Measurements from ENCODE around the gene CNKSR3.

CNKSR3 gene

DNA sequence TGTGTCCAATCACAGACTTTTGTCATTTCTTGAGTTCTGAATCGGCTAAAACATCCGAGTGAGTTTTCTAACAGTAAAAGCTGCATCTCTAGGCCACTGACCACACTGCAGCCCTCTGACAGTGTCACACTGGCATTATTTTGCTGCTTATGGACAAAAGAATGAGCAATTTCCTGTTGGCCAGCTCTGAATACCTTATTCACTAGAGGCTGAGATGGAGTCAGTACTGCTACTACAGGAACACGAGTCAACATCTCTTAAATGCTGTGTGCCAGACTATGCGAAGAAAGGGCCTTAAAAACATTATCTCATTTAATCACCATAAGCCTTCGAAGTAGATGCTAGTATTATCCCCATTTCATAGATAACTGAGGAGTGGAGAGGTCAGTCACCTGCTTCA lies 111.4 kb downstream of the CNKSR3 start:
- FAIRE-seq (no peak), DNase-seq (ENCODE audit: insufficient read length, low spot score) (no peak)
- TF ChIP-seq, protein P1, sequence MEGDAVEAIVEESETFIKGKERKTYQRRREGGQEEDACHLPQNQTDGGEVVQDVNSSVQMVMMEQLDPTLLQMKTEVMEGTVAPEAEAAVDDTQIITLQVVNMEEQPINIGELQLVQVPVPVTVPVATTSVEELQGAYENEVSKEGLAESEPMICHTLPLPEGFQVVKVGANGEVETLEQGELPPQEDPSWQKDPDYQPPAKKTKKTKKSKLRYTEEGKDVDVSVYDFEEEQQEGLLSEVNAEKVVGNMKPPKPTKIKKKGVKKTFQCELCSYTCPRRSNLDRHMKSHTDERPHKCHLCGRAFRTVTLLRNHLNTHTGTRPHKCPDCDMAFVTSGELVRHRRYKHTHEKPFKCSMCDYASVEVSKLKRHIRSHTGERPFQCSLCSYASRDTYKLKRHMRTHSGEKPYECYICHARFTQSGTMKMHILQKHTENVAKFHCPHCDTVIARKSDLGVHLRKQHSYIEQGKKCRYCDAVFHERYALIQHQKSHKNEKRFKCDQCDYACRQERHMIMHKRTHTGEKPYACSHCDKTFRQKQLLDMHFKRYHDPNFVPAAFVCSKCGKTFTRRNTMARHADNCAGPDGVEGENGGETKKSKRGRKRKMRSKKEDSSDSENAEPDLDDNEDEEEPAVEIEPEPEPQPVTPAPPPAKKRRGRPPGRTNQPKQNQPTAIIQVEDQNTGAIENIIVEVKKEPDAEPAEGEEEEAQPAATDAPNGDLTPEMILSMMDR (IDR thresholded peaks at IDR 0.05; ENCODE audit: insufficient read depth, missing control alignments) = no peak

DNA sequence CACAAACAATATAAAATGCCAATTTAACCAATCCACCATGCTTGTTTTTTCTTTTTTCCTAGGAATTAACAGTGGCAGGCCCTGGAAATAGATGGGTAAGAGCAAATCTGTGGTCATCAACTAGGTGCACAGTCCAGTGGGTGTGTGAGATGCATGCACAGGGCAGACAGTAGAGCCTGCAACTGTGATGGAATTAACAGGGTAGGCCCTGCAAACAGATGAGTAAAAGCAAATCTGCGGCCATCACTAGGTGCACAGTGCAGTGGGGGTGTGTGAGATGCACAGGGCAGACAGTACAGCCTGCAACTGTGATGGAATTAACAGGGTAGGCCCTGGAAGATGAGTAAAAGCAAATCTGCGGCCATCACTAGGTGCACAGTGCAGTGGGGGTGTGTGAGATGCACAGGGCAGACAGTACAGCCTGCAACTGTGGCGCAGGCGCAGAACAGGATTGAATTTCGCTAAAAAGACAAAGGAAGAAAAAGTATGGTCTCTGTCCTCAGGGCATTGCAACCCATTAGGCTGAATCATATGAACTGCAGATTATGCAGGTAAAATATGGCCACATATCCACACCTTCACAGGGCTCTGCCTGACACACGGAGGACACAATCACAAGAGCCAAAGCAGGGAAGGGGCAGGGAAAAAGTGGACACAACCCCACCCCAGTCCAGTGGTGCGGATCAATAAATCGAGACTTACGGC lies 112.8 kb downstream of the CNKSR3 start:
- TF ChIP-seq, protein P1 (IDR thresholded peaks at IDR 0.05; ENCODE audit: insufficient read depth, missing control alignments) = no peak
- FAIRE-seq (no peak), DNase-seq (ENCODE audit: insufficient read length, low spot score) (no peak)

DNA sequence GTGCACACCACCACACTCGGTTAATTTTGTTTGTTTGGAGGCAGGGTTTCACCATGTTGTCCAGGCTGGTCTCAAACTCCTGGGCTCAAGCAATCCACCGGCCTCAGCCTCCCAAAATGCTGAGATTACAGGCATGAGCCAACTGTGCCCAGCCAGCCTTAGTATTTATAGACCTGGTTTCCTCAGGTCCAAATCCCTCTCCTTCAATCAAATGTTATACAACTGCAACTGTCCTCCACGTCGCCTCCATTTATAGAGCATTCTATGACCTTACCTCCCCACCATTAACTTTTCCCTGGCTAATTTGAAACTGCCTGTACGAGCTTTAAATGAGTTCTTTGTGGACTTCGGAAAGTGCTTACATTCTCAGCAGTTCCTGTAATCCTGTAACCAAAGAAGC lies 114.6 kb downstream of the CNKSR3 start:
- TF ChIP-seq, protein P1 (IDR thresholded peaks at IDR 0.05; ENCODE audit: insufficient read depth, missing control alignments) = no peak
- DNase-seq (ENCODE audit: insufficient read length, low spot score) = no peak
- FAIRE-seq = no peak

DNA sequence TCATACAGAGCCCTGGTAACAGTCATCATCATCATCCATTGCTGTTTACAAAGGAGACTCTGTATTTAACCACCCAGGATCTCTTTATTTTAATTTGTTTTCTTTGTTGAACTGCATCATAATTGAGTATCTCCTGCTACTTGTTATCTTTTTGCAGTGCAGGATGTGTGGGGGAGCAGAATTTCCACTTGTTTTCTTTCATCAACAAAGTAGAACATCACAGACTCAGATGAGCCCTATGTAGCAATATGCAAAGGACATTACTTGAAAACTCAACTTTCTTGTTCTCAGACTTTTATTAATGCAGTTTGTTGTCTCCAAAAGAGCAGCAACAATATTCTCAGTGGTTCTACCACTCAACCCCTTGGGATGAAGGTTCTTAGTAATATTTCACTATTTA lies 115.2 kb downstream of the CNKSR3 start:
- no peak for DNase-seq (ENCODE audit: insufficient read length, low spot score)
- FAIRE-seq = no peak
- TF ChIP-seq, protein P1 (IDR thresholded peaks at IDR 0.05; ENCODE audit: insufficient read depth, missing control alignments) = no peak

DNA sequence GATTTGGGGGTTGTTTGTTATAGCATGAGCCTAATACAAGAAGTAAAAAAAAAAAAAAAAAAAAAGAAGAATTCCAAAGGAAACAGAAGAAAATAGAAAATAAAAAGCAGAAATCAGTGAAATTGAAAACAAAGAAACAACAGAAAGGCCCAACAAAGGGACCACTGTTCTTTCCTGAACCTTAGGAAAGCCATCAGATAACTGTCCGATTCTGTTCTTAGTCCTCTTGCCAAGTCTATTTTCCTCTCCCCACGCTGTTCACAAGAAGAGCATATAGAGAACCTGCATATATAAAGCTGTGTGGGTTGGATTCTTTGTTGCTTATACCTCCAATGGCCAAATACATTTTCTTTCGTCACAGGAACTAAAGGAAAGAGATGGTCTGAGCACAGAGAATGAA lies 115.9 kb downstream of the CNKSR3 start:
- TF ChIP-seq, protein P1 (IDR thresholded peaks at IDR 0.05; ENCODE audit: insufficient read depth, missing control alignments) = no peak
- FAIRE-seq = no peak
- no peak for DNase-seq (ENCODE audit: insufficient read length, low spot score)

DNA sequence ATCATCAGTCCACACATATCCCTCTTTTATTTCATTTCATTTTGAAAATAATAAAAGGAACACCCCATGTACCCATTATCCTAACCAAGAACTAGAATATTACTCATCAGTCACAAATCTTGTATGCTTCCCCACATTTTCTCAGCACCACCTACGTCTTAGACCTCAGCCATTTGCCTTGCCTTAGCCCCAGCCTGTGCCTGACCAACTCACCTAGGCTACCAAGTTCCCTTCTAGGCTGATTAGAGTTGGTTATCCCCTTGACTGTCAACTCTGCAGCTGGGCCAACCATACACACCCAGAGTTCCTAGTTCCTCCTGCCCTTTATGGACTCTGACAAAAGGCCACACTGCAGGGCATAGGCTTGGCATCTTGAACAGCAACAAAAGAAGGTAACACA lies 120.5 kb downstream of the CNKSR3 start:
- no peak for FAIRE-seq
- TF ChIP-seq, protein P1 (IDR thresholded peaks at IDR 0.05; ENCODE audit: insufficient read depth, missing control alignments) = no peak

DNA sequence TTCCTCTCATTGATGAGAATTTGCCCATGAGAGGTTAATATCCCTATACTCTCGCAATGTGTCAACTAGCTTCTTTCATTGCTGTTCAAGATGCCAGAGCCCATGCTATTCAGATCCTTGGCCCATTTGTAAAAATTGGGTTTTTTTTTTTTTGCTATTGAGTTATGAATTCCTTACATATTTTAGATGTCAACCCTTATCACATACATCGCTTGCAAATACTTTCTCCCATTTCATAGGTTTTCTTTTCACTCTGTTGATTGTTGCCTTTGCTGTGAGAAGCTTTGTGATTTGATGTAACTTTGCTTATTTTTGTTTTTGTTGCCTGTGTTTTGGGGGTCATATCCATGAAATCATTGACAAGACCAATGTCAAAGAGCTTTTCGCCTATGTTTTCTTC lies 121.7 kb downstream of the CNKSR3 start:
- DNase-seq (ENCODE audit: insufficient read length, low spot score) = no peak
- TF ChIP-seq, protein P1 (IDR thresholded peaks at IDR 0.05; ENCODE audit: insufficient read depth, missing control alignments) = no peak
- FAIRE-seq = no peak

More for the DNA sequence above, 120.5 kb downstream of the CNKSR3 start:
- DNase-seq (ENCODE audit: insufficient read length, low spot score) = no peak

Data from D721Med (cell line).